GM12878 (cell line): ENCODE results near the gene ZAR1L. TPM values are rescaled to one million over a fixed set of nuclear protein-coding genes. Genes with fewer than 3 reads are reported as not detected.

ENCODE experiments used
- ATAC-seq: fragments of 200-7000 bp; cut with Tn5 transposase; 3 replicates; pipeline ENCODE4 v1.9.1; 2020; ENCODE audit warnings: mild to moderate bottlenecking, moderate library complexity
- BruUV-seq: library from RNA; stranded (reverse); fragments of 400-500 nt; replicated peaks from 2 replicates; lab custom pipeline; 2021; lab: Mats Ljungman, UMichigan
- CTCF ChIA-PET: fragments of 300-600 bp; sonication (Branson Sonifier 250); formaldehyde crosslinking; extraction: SDS; loops from one replicate; lab custom pipeline; 2021; ENCODE audit warnings: inconsistent platforms; lab: Yijun Ruan, JAX
- POLR2A ChIA-PET: fragments of 350-600 bp; formaldehyde crosslinking; extraction: SDS; loops from one replicate; lab custom pipeline; 2021; ENCODE audit warnings: inconsistent platforms; lab: Charles Lee
- RAD21 ChIA-PET: fragments of 300-600 bp; sonication (Branson Sonifier 250); formaldehyde crosslinking; loops from one replicate; lab custom pipeline; 2023; ENCODE audit warnings: antibody characterized with exemption; ENCODE audit not compliant: unreplicated experiment; lab: Charles Lee
- SMC1A ChIA-PET: fragments of 300-600 bp; sonication (Branson Sonifier 250); formaldehyde crosslinking; loops from one replicate; lab custom pipeline; 2023; ENCODE audit not compliant: unreplicated experiment, uncharacterized antibody; lab: Charles Lee
- DNase-seq: peaks from one replicate; pipeline ENCODE4 v3.0.0-alpha.2; 2011; ENCODE audit warnings: low read depth, low spot score
- FAIRE-seq: peaks from 3 replicates; lab custom pipeline; 2011; peaks lifted over from hg19 to GRCh38; lab: Jason Lieb, UNC
- H2AFZ ChIP-seq: 2 replicates; pipeline ENCODE4 v1.6.0; 2011; ENCODE audit warnings: low read depth, low read length, control low read depth; ENCODE audit not compliant: control insufficient read depth
- H3K27ac ChIP-seq: 2 replicates; pipeline ENCODE4 v1.5.1; 2011; ENCODE audit warnings: control low read depth; ENCODE audit not compliant: control insufficient read depth, insufficient read depth
- H3K27me3 ChIP-seq, 2 experiments: replicated peaks in 1 of 2; 2 replicates each; pipeline versions ENCODE4 v1.6.0 to v1.6.1; 2011; ENCODE audit warnings: low read length in 1 of 2; ENCODE audit not compliant: control insufficient read depth in 2 of 2, insufficient read depth in 2 of 2
- H3K36me3 ChIP-seq, 2 experiments: 2 replicates each; pipeline ENCODE4 v1.5.1; 2011; ENCODE audit warnings: low read length in 1 of 2; ENCODE audit not compliant: control insufficient read depth in 2 of 2, insufficient read depth in 2 of 2
- H3K4me1 ChIP-seq: 2 replicates; pipeline ENCODE4 v1.6.1; 2011; ENCODE audit warnings: mild to moderate bottlenecking, low read length, moderate library complexity, mixed read lengths; ENCODE audit not compliant: control insufficient read depth, insufficient read depth
- H3K4me2 ChIP-seq: 2 replicates; pipeline ENCODE4 v1.6.0; 2011; ENCODE audit warnings: control low read depth; ENCODE audit not compliant: control insufficient read depth, insufficient read depth
- H3K4me3 ChIP-seq: fragments of 200-600 bp; sonication (generic); 2 replicates; pipeline ENCODE4 v1.5.1; 2016
- H3K79me2 ChIP-seq: 2 replicates; pipeline ENCODE4 v1.6.0; 2011; ENCODE audit warnings: low read length; ENCODE audit not compliant: control insufficient read depth, insufficient read depth
- H3K9ac ChIP-seq: 2 replicates; pipeline ENCODE4 v1.8.0; 2011; ENCODE audit warnings: low read length, control low read depth, mixed read lengths; ENCODE audit not compliant: control insufficient read depth, insufficient read depth
- H3K9me3 ChIP-seq: replicated peaks from 3 replicates; pipeline ENCODE4 v1.5.1; 2011; ENCODE audit warnings: mild to moderate bottlenecking, low read length; ENCODE audit not compliant: control insufficient read depth, insufficient read depth
- H4K20me1 ChIP-seq: 2 replicates; pipeline ENCODE4 v1.6.0; 2011; ENCODE audit not compliant: control insufficient read depth, insufficient read depth
- CHD2 ChIP-seq: IDR thresholded peaks from 2 replicates; pipeline ENCODE4 v1.6.1; 2011; ENCODE audit warnings: low read depth, low read length, improper control_type of control experiment, borderline replicate concordance
- EP300 ChIP-seq, 2 experiments: fragments of 150-350 bp in 1 of 2; IDR thresholded peaks; 2 replicates each; pipeline ENCODE4 v1.6.1; 2011 to 2012; ENCODE audit warnings: low read depth in 2 of 2, low read length in 2 of 2, borderline replicate concordance in 1 of 2, improper control_type of control experiment in 1 of 2, inconsistent platforms in 1 of 2; ENCODE audit not compliant: control insufficient read depth in 1 of 2
- ESRRA ChIP-seq: IDR thresholded peaks from 2 replicates; pipeline ENCODE4 v1.6.1; 2012; ENCODE audit warnings: mild to moderate bottlenecking, low read length, improper control_type of control experiment
- NR2C1 ChIP-seq: fragments of 450-650 bp; IDR thresholded peaks from 2 replicates; pipeline ENCODE4 v1.6.1; 2017; ENCODE audit warnings: antibody characterized with exemption, mild to moderate bottlenecking, moderate library complexity
- PML ChIP-seq: IDR thresholded peaks from 2 replicates; pipeline ENCODE4 v1.6.1; 2012; ENCODE audit warnings: low read length, inconsistent platforms
- RB1 ChIP-seq: fragments of 450-650 bp; formaldehyde crosslinking; IDR thresholded peaks from 2 replicates; pipeline ENCODE4 v1.6.1; 2017; ENCODE audit warnings: mild to moderate bottlenecking, borderline replicate concordance
- ZBTB40 ChIP-seq: fragments of 450-650 bp; IDR thresholded peaks from 2 replicates; pipeline ENCODE4 v1.6.1; 2016; ENCODE audit warnings: mild to moderate bottlenecking, moderate library complexity, borderline replicate concordance
- WGBS: methylation state at CpG from one replicate; pipeline ENCODE4 v1.1.6; 2016; ENCODE audit warnings: low lambda C conversion rate; ENCODE audit not compliant: insufficient replicate concordance, insufficient coverage; ENCODE audit errors: missing lambda C conversion rate; 5-methylcytosine and 5-hydroxymethylcytosine counted together
- in situ Hi-C: fragments of 300-500 bp; cut with MboI; formaldehyde crosslinking; loops from 9 replicates; pipeline ENCODE4 v1.14.3; 2018; ENCODE audit warnings: mixed read lengths
- intact Hi-C: fragments of 100-400 bp; cut with micrococcal nuclease; formaldehyde crosslinking; loops from one replicate; pipeline ENCODE4 v1.14.2; 2022; ENCODE audit not compliant: unreplicated experiment
- polyA plus RNA-seq, 11 experiments: library from polyadenylated mRNA; depleted of rRNA in 4 of 11; unstranded in 6 of 11; stranded (reverse) in 5 of 11; fragments of >200 nt; fragmentation: Nextera tagmentation in 4 of 11; fragmentation: Illumina TruSeq in 1 of 11; extraction: Ambion mirVana in 4 of 11; extraction: Trizol in 1 of 11; gene quantifications; 1 replicate in 1 of 11; 2 replicates in 10 of 11; pipeline versions ENCODE4 v1.2.1 to v1.2.3, GENCODE V29; 2011 to 2016; ENCODE audit warnings: inconsistent platforms in 2 of 11, missing spikeins in 2 of 11, low read depth in 1 of 11
- total RNA-seq, 4 experiments: library from RNA; depleted of rRNA in 3 of 4; stranded (reverse); fragments of >200 nt in 3 of 4; fragmentation: Illumina TruSeq in 1 of 4; extraction: Trizol in 1 of 4; gene quantifications; 2 replicates each; pipeline versions ENCODE4 v1.2.1 to v1.2.3, GENCODE V29; 2013 to 2021

Gene ZAR1L
- total and polyA plus RNA-seq, 10 of the 15 experiments (the other 5 are each of a cell fraction or from before 2014, with no cell fraction given) = 0.05 to 0.34 (median 0.17) TPM; not detected in 6

- no peaks in the 10 kb centered on the region for H3K9me3 ChIP-seq
- whole genome bisulfite sequencing = 30% methylated on average over 8 of the region's 8 CpGs
- H3K9ac ChIP-seq = no peak overlapping the region
- intact Hi-C loops (no loop called here), in situ Hi-C loops (no loop called here)
- peaks cover 5 to 16% of the 10 kb centered on the region in 2 experiments; a peak in 3 of 4 replicates for H3K27me3 ChIP-seq
- no peak overlapping the region for H3K4me3 ChIP-seq
- ChIA-PET CTCF (interaction anchor here (0.8 to 1.5 kb wide), 2 partner anchors 54 to 175 kb away, joined by 3 to 5 read pairs; no protein-coding TSS in a partner anchor), SMC1A (no interaction called here), POLR2A (no interaction called here), RAD21 (no interaction called here)
- no peak overlapping the region for H3K27ac ChIP-seq
- no peaks in the 10 kb centered on the region for H3K4me1 ChIP-seq
- no peak overlapping the region for H3K4me2 ChIP-seq
- H2AFZ ChIP-seq = no peak overlapping the region
- H4K20me1 ChIP-seq = no peaks in the 10 kb centered on the region
- no peak for TF ChIP-seq RB1
- no peaks in the 10 kb centered on the region for H3K36me3 ChIP-seq
- DNase-seq (no peak), FAIRE-seq (no peak), ATAC-seq (no peak)
- no peaks in the 10 kb centered on the region for H3K79me2 ChIP-seq
- BruUV-seq = no TSS peak
Observed at GRCh38 chr13:32300406-32300805, 14.8 kb downstream of the ZAR1L start.

GRCh38 chr13:32299893-32300292, 15.3 kb downstream of the ZAR1L start:
- FAIRE-seq = no peak
- RAD21 ChIA-PET = no interaction called here

More at GRCh38 chr13:32299893-32300292, 15.3 kb downstream of the ZAR1L start:
- Histone ChIP-seq H3K4me2 (no peak overlapping the region), H3K4me1 (no peaks in the 10 kb centered on the region), H2AFZ (no peak overlapping the region), H3K4me3 (no peak overlapping the region), H3K36me3 (no peaks in the 10 kb centered on the region), H3K27me3 (peaks cover 5 to 16% of the 10 kb centered on the region in 2 experiments; a peak in 3 of 4 replicates), H4K20me1 (no peaks in the 10 kb centered on the region), H3K9me3 (no peaks in the 10 kb centered on the region), H3K9ac (no peak overlapping the region), H3K79me2 (no peaks in the 10 kb centered on the region), H3K27ac (no peak overlapping the region)
- BruUV-seq = no TSS peak
- ChIA-PET SMC1A (no interaction called here), POLR2A (no interaction called here), CTCF (interaction anchor here (0.6 to 1.5 kb wide), 3 partner anchors 53 to 174 kb away, joined by 3 to 5 read pairs (median 3); no protein-coding TSS in a partner anchor)
- intact Hi-C loops (no loop called here), in situ Hi-C loops (no loop called here)
- TF ChIP-seq ZBTB40 (no peak), ESRRA (no peak), CHD2 (no peak), PML (no peak), NR2C1 (no peak), EP300 (IDR thresholded peaks at IDR 0.05; ENCODE audit: borderline replicate concordance in 1 of 2, control insufficient read depth in 1 of 2, low read depth in 2 of 2, low read length in 2 of 2) (no peak)
- no peak for ATAC-seq
- no peak for DNase-seq
- 23% methylated on average over 4 of the region's 4 CpGs for WGBS
